ENCODE data around the gene SPINK4.

Gene SPINK4

GRCh38 chr9:33229359-33230114 is 10.4 kb upstream of the SPINK4 start:
- DNase-seq (ENCODE audit: low read depth), result no peak

DNA sequence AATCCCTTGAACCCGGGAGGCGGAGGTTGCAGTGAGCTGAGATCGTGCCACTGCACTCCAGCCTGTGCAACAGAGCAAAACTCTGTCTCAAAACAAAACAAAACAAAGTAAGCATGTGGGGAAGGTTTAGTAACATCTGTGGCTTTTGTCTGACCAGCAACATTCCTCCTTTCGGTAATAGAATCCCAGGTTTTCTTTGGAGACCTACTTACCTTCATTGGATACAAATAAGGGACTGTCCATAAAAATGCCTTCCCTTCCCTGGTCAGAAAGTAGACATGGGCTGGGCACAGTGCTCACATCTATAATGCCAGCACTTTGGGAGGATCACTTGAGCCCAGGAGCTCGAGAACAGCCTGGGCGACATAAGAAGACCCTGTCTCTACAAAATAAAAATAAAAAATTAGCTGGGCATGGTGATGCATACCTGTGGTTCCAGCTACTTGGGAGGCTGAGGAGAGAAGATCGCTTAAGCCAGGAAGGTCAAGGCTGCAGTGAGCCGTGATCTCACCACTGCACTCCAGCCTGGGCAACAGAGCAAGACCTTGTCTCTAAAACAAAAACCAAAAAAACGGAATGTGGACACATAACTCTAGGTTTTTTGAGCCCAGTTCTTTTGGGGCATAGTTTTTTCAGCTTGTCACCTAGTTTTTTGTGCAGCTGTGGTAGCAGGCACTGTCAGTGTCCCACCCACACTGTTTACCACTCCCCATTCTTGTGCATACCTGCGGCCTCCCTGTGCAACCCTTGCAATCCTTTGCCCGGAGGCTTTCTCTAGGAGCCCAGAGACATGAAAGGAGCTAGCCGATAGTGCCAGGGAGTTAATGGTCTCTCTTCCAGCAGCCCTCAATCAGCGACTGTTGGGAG is 9.0 kb upstream of the SPINK4 start:
- no peak for DNase-seq (ENCODE audit: low read depth)

- no peak for DNase-seq (ENCODE audit: low read depth)
These were observed 8.4 kb upstream of the SPINK4 start for GRCh38 chr9:33231623-33231942.

DNA sequence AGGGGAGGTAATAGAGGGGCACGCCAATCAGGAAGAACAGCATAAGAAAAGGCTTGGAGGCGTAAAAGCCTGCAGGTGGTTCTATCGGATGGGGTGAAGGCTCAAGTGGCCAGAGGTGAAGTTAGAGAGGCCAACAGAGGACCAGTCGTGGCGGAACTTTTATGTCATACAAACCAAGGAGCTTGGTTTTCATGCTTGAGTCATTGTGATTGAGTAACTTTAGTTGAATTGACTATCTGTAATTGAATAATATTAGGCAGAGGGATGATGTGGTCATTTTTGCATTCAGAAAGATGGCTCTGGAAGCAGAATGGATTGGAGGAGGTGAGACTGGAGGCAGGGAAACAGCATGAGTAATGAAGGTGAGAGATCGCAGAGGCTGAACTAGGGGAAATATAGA is 7.2 kb upstream of the SPINK4 start:
- DNase-seq (ENCODE audit: low read depth), result no peak

- no peak for DNase-seq (ENCODE audit: low read depth)
These were observed 6.2 kb upstream of the SPINK4 start for GRCh38 chr9:33233626-33234342.

GRCh38 chr9:33234511-33235467 is 5.2 kb upstream of the SPINK4 start:
- no peak for DNase-seq (ENCODE audit: low read depth)

DNA sequence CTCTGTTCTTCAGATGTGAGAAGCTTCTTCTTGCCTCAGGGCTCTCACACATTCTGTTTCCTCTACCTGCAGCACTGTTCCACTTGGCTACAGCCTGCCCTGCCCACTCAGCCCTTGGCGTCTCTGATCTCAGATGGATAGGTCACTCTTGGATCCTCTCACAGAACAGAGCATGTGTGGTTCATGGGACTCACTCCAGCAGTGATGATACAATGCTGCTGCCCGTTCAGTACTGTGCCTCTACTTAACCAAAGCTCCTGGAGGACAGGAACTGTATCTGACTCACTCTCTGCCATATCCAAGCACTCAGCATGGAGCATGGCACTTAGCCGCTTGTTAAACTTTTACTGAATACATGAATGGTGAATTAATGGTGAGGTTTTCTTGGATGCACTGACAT is 3.4 kb upstream of the SPINK4 start:
- no peak for DNase-seq (ENCODE audit: low read depth)

- DNase-seq (ENCODE audit: low read depth), result no peak
These were observed 1.3 kb downstream of the SPINK4 start for GRCh38 chr9:33241298-33241697.

DNA sequence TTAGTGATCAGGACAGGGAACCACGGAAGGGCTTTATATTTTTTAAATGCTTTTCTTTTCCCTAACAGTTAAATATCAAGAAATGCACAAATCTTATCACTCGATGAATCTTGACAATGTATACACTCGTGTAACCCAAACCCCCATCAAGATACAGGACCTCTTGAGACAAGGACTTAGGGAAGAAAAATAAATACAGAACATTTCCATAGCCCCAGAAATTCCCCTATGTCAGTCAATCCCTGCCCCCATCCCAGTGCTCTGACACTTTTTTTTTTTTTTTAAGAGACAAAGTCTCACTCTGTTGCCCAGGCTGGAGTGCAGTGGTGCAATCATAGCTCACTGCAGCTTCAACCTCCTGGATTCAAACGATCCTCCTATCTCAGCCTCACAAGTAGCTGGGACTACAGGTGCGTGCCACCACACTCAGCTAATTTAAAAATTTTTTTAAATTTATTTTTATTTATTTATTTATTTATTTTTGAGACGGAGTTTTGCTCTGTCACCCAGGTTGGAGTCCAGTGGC is 2.7 kb downstream of the SPINK4 start:
- DNase-seq (ENCODE audit: low read depth), result no peak

GRCh38 chr9:33244137-33244784 is 4.3 kb downstream of the SPINK4 start:
- DNase-seq (ENCODE audit: low read depth), result no peak

GRCh38 chr9:33245341-33245740 is 5.4 kb downstream of the SPINK4 start:
- DNase-seq (ENCODE audit: low read depth), result no peak

GRCh38 chr9:33246269-33246860 is 6.4 kb downstream of the SPINK4 start:
- no peak for DNase-seq (ENCODE audit: low read depth)

DNA sequence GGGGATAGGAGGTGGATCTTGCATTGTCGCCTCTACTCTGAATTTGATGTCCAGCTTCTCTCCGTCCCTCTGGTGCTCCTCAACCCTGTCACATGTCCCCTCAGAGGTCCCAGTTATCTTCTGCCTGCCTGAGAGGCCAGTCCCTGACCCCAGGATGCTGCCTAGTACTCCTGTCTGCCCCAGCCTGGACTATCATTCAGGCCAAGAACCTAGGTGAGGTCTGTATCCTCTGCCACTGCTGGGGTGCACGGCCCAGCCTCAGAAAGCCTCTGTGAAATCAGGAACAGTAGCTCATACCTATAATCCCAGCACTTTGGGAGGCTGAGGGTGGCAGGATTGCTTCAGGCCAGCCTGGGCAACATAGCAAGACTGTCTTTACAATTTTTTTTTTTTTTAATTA is 8.6 kb downstream of the SPINK4 start:
- no peak for DNase-seq (ENCODE audit: low read depth)

DNA sequence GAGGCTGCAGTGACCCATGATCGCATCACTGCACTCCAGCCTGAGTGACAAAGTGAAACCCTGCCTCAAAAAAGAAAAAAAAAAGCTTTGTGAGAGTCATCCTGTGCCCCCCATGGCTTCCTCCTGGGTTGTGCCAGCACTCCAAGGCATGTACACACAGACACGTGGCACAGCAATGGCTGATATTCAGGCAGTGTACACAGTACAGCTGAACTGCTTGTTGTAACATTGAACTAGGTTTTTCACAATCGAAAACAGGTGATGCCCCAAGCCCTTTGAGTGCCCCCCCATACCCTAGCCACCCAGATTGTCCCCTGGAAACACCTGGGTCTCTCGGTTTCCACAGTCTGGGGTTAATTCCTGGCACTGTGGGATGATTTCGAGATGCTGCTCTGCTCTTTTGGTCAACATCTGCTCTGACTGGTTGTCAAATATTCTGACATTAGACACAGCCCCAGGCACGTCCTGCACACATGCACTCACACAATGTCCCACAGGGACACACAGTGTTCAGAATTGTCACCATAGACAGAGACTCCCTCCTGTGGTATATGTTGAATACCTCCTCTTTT is 9.2 kb downstream of the SPINK4 start:
- no peak for DNase-seq (ENCODE audit: low read depth)

GRCh38 chr9:33249983-33250382 is 10.0 kb downstream of the SPINK4 start:
- DNase-seq (ENCODE audit: low read depth), result no peak

DNA sequence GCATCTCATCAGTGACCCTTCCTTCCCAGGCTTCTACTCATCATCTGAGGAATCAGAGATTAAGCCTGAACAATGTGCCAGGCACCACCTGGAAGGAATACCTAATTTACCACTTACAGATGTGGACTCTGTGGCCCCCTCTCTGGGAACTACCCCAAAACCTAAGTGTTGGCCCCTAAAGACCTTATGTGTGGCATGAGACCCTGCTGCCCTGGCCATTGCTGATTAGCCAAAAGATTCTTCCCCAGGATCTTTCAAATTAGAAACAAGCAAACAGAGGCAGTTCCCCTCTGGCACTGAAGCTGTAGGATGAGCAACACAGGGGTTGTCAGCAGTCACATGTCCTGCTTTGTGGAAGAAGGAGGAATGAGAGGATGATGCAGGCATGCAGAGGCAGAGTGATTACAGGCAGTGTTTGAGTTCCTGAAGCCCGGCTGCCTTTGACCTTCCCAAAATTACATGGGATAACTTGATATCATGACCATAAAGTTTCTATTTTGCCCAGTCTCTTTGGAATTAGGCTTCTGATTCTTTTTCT is 10.6 kb downstream of the SPINK4 start:
- DNase-seq (ENCODE audit: low read depth), result no peak

GRCh38 chr9:33254211-33254610 is 14.2 kb downstream of the SPINK4 start:
- no peak for DNase-seq (ENCODE audit: low read depth)

- no peak for DNase-seq (ENCODE audit: low read depth)
These were observed 15.0 kb downstream of the SPINK4 start for GRCh38 chr9:33255014-33255413.

DNA sequence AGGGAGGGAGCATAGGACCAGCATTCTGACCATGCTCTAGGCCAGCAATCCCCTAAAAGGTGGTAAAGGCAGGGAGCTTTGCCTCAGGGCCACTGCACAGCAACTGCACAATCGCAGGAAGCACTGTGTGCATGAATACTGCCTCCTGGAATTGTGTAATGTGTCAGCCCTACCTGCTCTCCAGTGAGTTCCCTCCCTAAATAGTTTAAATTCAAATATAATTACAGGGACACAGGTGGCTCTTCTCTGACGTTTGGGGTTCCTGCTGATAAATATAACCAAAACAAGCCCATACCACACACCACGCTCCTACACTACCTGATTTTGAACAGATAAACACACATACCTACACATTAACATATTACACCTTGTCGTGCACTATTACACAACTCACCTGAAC is 15.5 kb downstream of the SPINK4 start:
- no peak for DNase-seq (ENCODE audit: low read depth)

- DNase-seq (ENCODE audit: low read depth), result no peak
These were observed 16.3 kb downstream of the SPINK4 start for GRCh38 chr9:33256236-33256635.

All from activated T-helper 9 cell treated with anti-CD3 and anti-CD28 coated beads, Interleukin-2, amount 50 U/mL, for 16 hours (primary cell).